LNCaP clone FGC (cell line): ENCODE results near the gene GFRA3.

Source experiments
- DNase-seq: peaks from one replicate; pipeline ENCODE4 v3.0.0-alpha.2; 2011; ENCODE audit warnings: low read depth
- H3K4me3 ChIP-seq: 2 replicates; pipeline ENCODE4 v1.5.1; 2011; ENCODE audit warnings: mild to moderate bottlenecking, low read depth, low read length, control low read depth
- TF ChIP-seq, protein P1 (sequence below): IDR thresholded peaks from 2 replicates; pipeline ENCODE4 v1.5.1; 2012; ENCODE audit warnings: mild to moderate bottlenecking; ENCODE audit not compliant: control insufficient read depth, insufficient read depth; ENCODE audit errors: extremely low read depth

The GFRA3 gene

DNA sequence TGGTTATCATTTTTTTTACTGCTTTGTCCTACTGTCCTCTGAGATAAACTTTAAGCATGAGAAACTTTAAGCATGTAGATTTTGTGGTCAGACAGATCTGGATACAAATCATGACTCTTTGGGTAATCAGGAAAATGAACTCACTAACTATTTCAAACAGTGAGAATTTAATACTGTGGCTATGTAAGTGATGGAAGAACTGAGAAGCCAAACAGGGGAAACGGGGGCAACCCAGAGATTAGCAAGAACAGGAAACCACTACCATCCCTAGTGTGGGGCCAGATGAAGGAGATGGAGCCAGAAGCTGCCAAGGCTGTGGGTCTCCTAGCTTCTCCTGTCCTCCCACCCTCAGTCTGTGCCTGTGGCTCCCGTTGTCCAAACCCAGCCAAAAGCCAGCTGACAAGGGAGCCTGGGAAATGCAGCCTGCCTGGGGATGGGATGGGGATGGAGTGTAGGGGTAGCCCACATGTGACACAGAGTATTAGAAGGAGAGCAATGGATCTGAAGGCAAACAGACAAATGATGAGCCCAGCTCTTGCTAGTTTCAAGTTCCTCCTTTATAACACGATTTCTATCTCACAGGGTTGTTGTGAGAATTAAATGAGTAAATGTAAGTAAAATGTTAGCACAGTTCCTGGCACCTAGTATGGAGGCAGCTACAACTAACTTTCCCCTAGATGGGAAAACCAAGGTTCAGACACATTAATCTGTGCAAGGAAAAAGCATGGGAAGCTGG lies 33.6 kb downstream of the GFRA3 start:
- TF ChIP-seq, protein P1, sequence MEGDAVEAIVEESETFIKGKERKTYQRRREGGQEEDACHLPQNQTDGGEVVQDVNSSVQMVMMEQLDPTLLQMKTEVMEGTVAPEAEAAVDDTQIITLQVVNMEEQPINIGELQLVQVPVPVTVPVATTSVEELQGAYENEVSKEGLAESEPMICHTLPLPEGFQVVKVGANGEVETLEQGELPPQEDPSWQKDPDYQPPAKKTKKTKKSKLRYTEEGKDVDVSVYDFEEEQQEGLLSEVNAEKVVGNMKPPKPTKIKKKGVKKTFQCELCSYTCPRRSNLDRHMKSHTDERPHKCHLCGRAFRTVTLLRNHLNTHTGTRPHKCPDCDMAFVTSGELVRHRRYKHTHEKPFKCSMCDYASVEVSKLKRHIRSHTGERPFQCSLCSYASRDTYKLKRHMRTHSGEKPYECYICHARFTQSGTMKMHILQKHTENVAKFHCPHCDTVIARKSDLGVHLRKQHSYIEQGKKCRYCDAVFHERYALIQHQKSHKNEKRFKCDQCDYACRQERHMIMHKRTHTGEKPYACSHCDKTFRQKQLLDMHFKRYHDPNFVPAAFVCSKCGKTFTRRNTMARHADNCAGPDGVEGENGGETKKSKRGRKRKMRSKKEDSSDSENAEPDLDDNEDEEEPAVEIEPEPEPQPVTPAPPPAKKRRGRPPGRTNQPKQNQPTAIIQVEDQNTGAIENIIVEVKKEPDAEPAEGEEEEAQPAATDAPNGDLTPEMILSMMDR, result no peak
- no peak overlapping the region for H3K4me3 ChIP-seq
- DNase-seq, result no peak

DNA sequence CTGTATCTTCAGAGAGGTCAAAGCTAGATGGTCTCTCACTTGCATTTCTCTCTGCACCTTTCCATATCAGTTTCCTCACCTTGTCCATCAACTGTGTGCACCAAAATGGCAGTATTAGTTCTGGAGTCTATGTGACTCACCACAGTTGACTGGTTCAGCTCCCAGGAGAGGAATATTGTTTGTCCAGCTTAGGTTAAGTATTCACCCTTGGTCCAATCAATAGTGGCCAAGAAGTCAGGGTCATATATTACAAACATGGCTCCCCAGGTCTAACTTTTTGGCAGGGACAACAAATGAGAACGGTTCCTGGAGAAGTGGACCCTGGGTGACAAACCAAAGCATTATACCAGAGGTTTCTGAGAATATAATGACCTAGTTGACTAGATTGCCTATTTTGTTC lies 36.4 kb downstream of the GFRA3 start:
- no peak overlapping the region for H3K4me3 ChIP-seq
- TF ChIP-seq, protein P1, result no peak
- DNase-seq, result no peak

DNA sequence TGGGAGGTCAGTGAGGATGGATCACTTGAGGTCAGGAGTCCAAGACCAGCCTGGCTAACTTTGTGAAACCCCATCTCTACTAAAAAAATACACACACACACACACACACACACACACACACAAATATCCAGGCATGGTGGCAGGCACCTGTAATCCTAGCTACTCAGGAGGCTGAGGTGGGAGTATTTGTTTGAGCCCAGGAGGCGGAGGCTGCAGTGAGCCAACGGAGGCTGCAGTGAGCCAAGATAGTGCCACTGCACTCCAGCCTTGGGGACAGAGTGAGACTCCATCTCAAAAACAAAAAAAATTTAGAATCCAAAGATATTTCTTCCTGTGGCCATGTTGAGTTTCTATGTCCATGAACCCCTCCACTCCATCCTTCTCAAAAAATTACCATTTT lies 39.8 kb downstream of the GFRA3 start:
- TF ChIP-seq, protein P1, result no peak
- no peak for DNase-seq
- H3K4me3 ChIP-seq, result no peak overlapping the region

DNA sequence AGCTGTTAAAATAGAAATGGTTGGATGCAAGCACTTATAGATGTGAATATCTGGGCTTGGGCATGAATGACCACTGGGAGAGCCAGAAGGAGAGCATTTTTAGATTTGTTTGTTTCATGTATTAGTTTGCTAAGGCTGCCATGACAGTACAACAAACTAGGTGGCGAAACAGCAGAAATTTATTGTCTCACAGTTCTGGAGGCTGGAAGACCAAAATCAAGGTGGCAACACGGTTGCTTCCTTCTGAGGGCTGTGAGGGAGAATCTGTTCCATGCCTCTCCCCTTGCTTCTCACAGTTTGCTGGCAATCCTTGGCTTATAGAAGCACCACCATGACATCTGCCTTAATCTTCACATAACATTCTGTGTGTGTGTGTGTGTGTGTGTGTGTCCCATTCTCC lies 41.1 kb downstream of the GFRA3 start:
- H3K4me3 ChIP-seq, result no peak overlapping the region
- no peak for DNase-seq
- TF ChIP-seq, protein P1, result no peak

DNA sequence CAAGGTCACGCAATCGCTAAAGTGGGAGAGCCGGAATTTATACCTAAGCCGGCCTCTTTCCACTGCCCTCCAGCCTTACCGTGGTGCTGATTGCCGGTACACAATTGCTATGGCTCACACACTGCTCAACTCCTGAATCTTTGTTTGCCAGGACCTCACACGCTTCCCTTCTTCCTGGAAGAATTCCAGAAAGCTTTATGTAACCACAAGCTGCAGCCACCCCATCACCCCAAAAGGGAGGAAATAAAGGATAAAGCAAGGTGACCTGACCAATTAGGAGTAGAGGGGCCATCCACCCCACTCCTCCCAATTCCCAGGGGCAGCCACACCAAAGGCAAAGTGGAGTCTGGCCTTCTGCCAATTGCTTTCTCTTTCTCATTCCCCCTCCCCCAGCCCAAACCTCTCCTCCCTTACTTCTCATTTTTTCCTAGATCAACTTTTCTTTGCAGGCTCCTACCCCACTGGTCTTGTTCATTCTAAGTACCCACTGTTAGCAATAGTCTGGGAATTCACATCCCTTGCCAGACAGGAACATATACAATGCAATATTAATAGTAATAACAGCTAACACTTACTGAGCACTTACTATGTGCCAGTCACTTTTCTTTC lies 43.3 kb downstream of the GFRA3 start:
- DNase-seq, result no peak
- no peak overlapping the region for H3K4me3 ChIP-seq
- TF ChIP-seq, protein P1, result no peak

DNA sequence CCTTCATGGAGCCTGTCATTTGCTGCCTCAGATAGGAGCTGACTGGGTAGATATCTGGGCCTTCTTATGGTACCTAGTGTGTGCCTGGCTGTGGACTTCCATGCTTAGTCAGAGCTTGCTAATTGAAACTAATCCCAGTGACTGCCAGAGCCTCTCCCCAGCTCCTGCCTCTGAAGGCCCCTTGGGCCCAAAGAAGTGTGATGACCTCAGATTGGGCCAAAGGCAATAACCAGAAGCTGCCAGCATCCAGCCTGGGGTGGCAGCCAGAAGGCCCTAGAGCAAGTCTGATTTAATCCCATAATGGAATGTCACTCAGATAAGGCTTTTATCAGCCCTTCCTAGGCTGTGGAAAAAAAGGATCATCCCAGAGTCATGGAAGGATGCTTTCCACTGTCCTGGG lies 44.2 kb downstream of the GFRA3 start:
- no peak overlapping the region for H3K4me3 ChIP-seq
- TF ChIP-seq, protein P1, result no peak
- no peak for DNase-seq
